H1 (cell line): Measurements from ENCODE around the gene CENPP. TPM values are rescaled to one million over a fixed set of nuclear protein-coding genes. Genes with fewer than 3 reads are reported as not detected.

ENCODE experiments used
- CTCF ChIA-PET: fragments of 300-600 bp; sonication (Branson Sonifier 250); formaldehyde crosslinking; loops from one replicate; lab custom pipeline; 2021; ENCODE audit not compliant: partially characterized antibody; lab: Charles Lee
- POLR2A ChIA-PET: fragments of 300-600 bp; sonication (Branson Sonifier 250); formaldehyde crosslinking; loops from one replicate; lab custom pipeline; 2021; ENCODE audit warnings: inconsistent platforms; ENCODE audit not compliant: partially characterized antibody; lab: Charles Lee
- DNase-seq, 2 experiments: peaks; one replicate each; pipeline versions ENCODE4 v3.0.0 to v3.0.0-alpha.2; 2010 to 2022; ENCODE audit warnings: low spot score in 2 of 2, low read depth in 1 of 2, mixed read lengths in 1 of 2
- FAIRE-seq: peaks from 2 replicates; lab custom pipeline; 2011; peaks lifted over from hg19 to GRCh38; lab: Jason Lieb, UNC
- H2AFZ ChIP-seq: 2 replicates; pipeline ENCODE4 v1.8.1; 2012; ENCODE audit warnings: low read length, inconsistent platforms
- H2AK5ac ChIP-seq: 2 replicates; pipeline ENCODE4 v1.6.1; 2013; ENCODE audit warnings: low read depth, low read length
- H2BK120ac ChIP-seq: replicated peaks from 2 replicates; pipeline ENCODE3; 2013; ENCODE audit warnings: low read depth, low read length, inconsistent platforms
- H2BK12ac ChIP-seq: 2 replicates; pipeline ENCODE4 v1.6.1; 2013; ENCODE audit warnings: low read depth, low read length
- H2BK15ac ChIP-seq: 2 replicates; pipeline ENCODE4 v1.6.1; 2013; ENCODE audit warnings: low read length
- H2BK20ac ChIP-seq: 2 replicates; pipeline ENCODE4 v1.6.1; 2013; ENCODE audit warnings: low read length
- H2BK5ac ChIP-seq: 2 replicates; pipeline ENCODE4 v1.6.1; 2013; ENCODE audit warnings: low read depth, low read length
- H3K14ac ChIP-seq: 2 replicates; pipeline ENCODE4 v1.6.1; 2013; ENCODE audit warnings: inconsistent platforms; ENCODE audit not compliant: insufficient read length
- H3K18ac ChIP-seq: 2 replicates; pipeline ENCODE4 v1.6.1; 2013; ENCODE audit warnings: low read length; ENCODE audit errors: extremely low read depth
- H3K23ac ChIP-seq: 2 replicates; pipeline ENCODE4 v1.6.1; 2013; ENCODE audit warnings: inconsistent platforms; ENCODE audit not compliant: insufficient read length
- H3K23me2 ChIP-seq: 2 replicates; pipeline ENCODE4 v1.6.1; 2013; ENCODE audit warnings: low read depth, low read length
- H3K27ac ChIP-seq: 2 replicates; pipeline ENCODE4 v1.6.1; 2011; ENCODE audit warnings: low read depth, low read length, inconsistent platforms
- H3K27me3 ChIP-seq, 4 experiments: replicated peaks in 1 of 4; 1 replicate in 1 of 4; 2 replicates in 3 of 4; pipeline versions ENCODE4 v1.6.1 to v1.8.1; 2011 to 2013; ENCODE audit warnings: low read length in 3 of 4, mild to moderate bottlenecking in 3 of 4, inconsistent platforms in 2 of 4, mixed read lengths in 2 of 4, moderate library complexity in 1 of 4; ENCODE audit not compliant: control insufficient read depth in 3 of 4, insufficient read depth in 3 of 4; ENCODE audit errors: extremely low read depth in 1 of 4
- H3K36me3 ChIP-seq, 4 experiments: 2 replicates each; pipeline versions ENCODE4 v1.6.1 to v1.8.1; 2011 to 2013; ENCODE audit warnings: mild to moderate bottlenecking in 4 of 4, low read length in 3 of 4, moderate library complexity in 2 of 4, control low read depth in 1 of 4, inconsistent platforms in 1 of 4; ENCODE audit not compliant: insufficient read depth in 4 of 4, control insufficient read depth in 2 of 4
- H3K4ac ChIP-seq: replicated peaks from 2 replicates; pipeline ENCODE3; 2013; ENCODE audit warnings: low read length, low read depth, mixed read lengths, inconsistent platforms; ENCODE audit not compliant: insufficient read length
- H3K4me1 ChIP-seq, 4 experiments: replicated peaks in 1 of 4; 1 replicate in 1 of 4; 2 replicates in 3 of 4; pipeline versions ENCODE4 v1.6.1 to v1.8.1; 2011 to 2013; ENCODE audit warnings: low read length in 3 of 4, inconsistent platforms in 2 of 4, mixed read lengths in 1 of 4; ENCODE audit not compliant: insufficient read depth in 4 of 4, control insufficient read depth in 3 of 4
- H3K4me2 ChIP-seq, 2 experiments: 2 replicates each; pipeline versions ENCODE4 v1.6.1 to v1.8.1; 2011 to 2013; ENCODE audit warnings: low read depth in 2 of 2, low read length in 2 of 2, control low read depth in 1 of 2, inconsistent platforms in 1 of 2, mild to moderate bottlenecking in 1 of 2; ENCODE audit not compliant: insufficient read depth in 1 of 2
- H3K4me3 ChIP-seq, 4 experiments: fragments of 200-600, 300-600 bp in 1 of 4; sonication (generic), shearing (Covaris generic), sonication (Bioruptor Twin) in 1 of 4; 2 replicates each; pipeline versions ENCODE4 v1.5.1 to v1.8.1; 2011 to 2016; ENCODE audit warnings: low read length in 4 of 4, low read depth in 3 of 4, control low read depth in 2 of 4, inconsistent platforms in 2 of 4, mild to moderate bottlenecking in 2 of 4, mixed read lengths in 1 of 4, moderate library complexity in 1 of 4; ENCODE audit not compliant: insufficient read depth in 2 of 4; ENCODE audit errors: extremely low read depth in 1 of 4
- H3K56ac ChIP-seq: replicated peaks from 2 replicates; pipeline ENCODE3; 2013; ENCODE audit warnings: low read depth, mild to moderate bottlenecking, mixed read lengths, low read length, inconsistent platforms; ENCODE audit not compliant: insufficient read length
- H3K79me1 ChIP-seq: 2 replicates; pipeline ENCODE4 v1.6.1; 2013; ENCODE audit warnings: low read depth, low read length, control low read depth
- H3K79me2 ChIP-seq, 2 experiments: 2 replicates each; pipeline versions ENCODE4 v1.6.1 to v1.8.1; 2012 to 2013; ENCODE audit warnings: low read length in 2 of 2, mild to moderate bottlenecking in 2 of 2, inconsistent platforms in 1 of 2; ENCODE audit not compliant: insufficient read depth in 2 of 2, control insufficient read depth in 1 of 2
- H3K9ac ChIP-seq, 4 experiments: replicated peaks in 1 of 4; 1 replicate in 1 of 4; 2 replicates in 3 of 4; pipeline versions ENCODE4 v1.6.1 to v1.8.1; 2011 to 2013; ENCODE audit warnings: low read depth in 3 of 4, low read length in 3 of 4, control low read depth in 2 of 4, mild to moderate bottlenecking in 2 of 4, moderate library complexity in 2 of 4, inconsistent platforms in 1 of 4; ENCODE audit errors: extremely low read depth in 1 of 4
- H3K9me3 ChIP-seq, 2 experiments: 2 replicates each; pipeline versions ENCODE4 v1.6.1 to v1.8.1; 2012 to 2013; ENCODE audit warnings: mild to moderate bottlenecking in 2 of 2, moderate library complexity in 2 of 2, control low read depth in 1 of 2, inconsistent platforms in 1 of 2, low read depth in 1 of 2, low read length in 1 of 2, mixed read lengths in 1 of 2; ENCODE audit not compliant: insufficient read depth in 2 of 2
- H4K20me1 ChIP-seq, 2 experiments: replicated peaks in 1 of 2; 2 replicates each; pipeline versions ENCODE3 to v1.8.1; 2011 to 2013; ENCODE audit warnings: inconsistent platforms in 2 of 2, low read length in 2 of 2, mild to moderate bottlenecking in 1 of 2; ENCODE audit not compliant: insufficient read depth in 2 of 2, control insufficient read depth in 1 of 2
- H4K5ac ChIP-seq: 2 replicates; pipeline ENCODE4 v1.6.1; 2013; ENCODE audit warnings: low read length, low read depth, mixed read lengths, inconsistent platforms; ENCODE audit not compliant: insufficient read length
- H4K8ac ChIP-seq: 2 replicates; pipeline ENCODE4 v1.8.0; 2013; ENCODE audit warnings: mild to moderate bottlenecking, moderate library complexity, low read length, inconsistent platforms; ENCODE audit not compliant: insufficient read depth; ENCODE audit errors: extremely low read depth
- H4K91ac ChIP-seq: replicated peaks from 2 replicates; pipeline ENCODE3; 2013; ENCODE audit warnings: low read length, mixed read lengths, inconsistent platforms; ENCODE audit not compliant: insufficient read length
- BRCA1 ChIP-seq: IDR thresholded peaks from 2 replicates; pipeline ENCODE4 v1.6.1; 2012; ENCODE audit warnings: low read depth, low read length, improper control_type of control experiment
- CREB1 ChIP-seq: IDR thresholded peaks from 2 replicates; pipeline ENCODE4 v1.6.1; 2012; ENCODE audit warnings: inconsistent platforms
- CTBP2 ChIP-seq: IDR thresholded peaks from 2 replicates; pipeline ENCODE4 v1.7.0; 2011; ENCODE audit warnings: borderline replicate concordance, mild to moderate bottlenecking, moderate library complexity, mixed read lengths, low read length; ENCODE audit not compliant: insufficient read depth, insufficient read length
- HDAC2 ChIP-seq, 2 experiments: fragments of 300-600 bp in 1 of 2; sonication (generic) in 1 of 2; IDR thresholded peaks; 2 replicates each; pipeline ENCODE4 v1.6.1; 2011 to 2012; ENCODE audit warnings: low read depth in 2 of 2, low read length in 2 of 2, mild to moderate bottlenecking in 2 of 2, moderate library complexity in 2 of 2, borderline replicate concordance in 1 of 2, inconsistent platforms in 1 of 2
- PHF8 ChIP-seq: fragments of 200-600 bp; sonication (generic); conservative IDR thresholded peaks from 2 replicates; pipeline ENCODE4 v1.7.1; 2012; ENCODE audit warnings: low read depth, mild to moderate bottlenecking, inconsistent platforms, low read length, moderate library complexity
- POLR2A ChIP-seq, 2 experiments: IDR thresholded peaks; 1 replicate in 1 of 2; 2 replicates in 1 of 2; pipeline ENCODE4 v1.6.1; 2011; ENCODE audit warnings: low read depth in 2 of 2, low read length in 2 of 2, mild to moderate bottlenecking in 2 of 2; ENCODE audit errors: control extremely low read depth in 1 of 2
- RAD21 ChIP-seq, 2 experiments: IDR thresholded peaks in 1 of 2; conservative IDR thresholded peaks in 1 of 2; 2 replicates each; pipeline ENCODE4 v1.6.1; 2011; ENCODE audit warnings: low read depth in 2 of 2, low read length in 2 of 2, improper control_type of control experiment in 1 of 2, inconsistent platforms in 1 of 2, mild to moderate bottlenecking in 1 of 2, moderate library complexity in 1 of 2
- RBBP5 ChIP-seq: IDR thresholded peaks from 2 replicates; pipeline ENCODE4 v1.7.1; 2012; ENCODE audit warnings: low read depth, mild to moderate bottlenecking, inconsistent platforms, low read length, moderate library complexity, borderline replicate concordance
- RNF2 ChIP-seq: fragments of 200-900, 300-1000 bp; sonication (generic); IDR thresholded peaks from 2 replicates; pipeline ENCODE4 v1.7.1; 2016; ENCODE audit warnings: borderline replicate concordance, low read depth, mild to moderate bottlenecking, antibody characterized with exemption, low read length; ENCODE audit not compliant: poor library complexity, severe bottlenecking; ENCODE audit errors: missing control alignments
- whole genome bisulfite sequencing, 2 experiments: shearing (Covaris generic) in 1 of 2; methylation state at CpG; one replicate each; pipeline versions ENCODE4 v1.1.6 to v1.1.7; 2013 to 2015; ENCODE audit warnings: low lambda C conversion rate in 2 of 2, mixed read lengths in 2 of 2, inconsistent platforms in 1 of 2, low coverage in 1 of 2, missing lambda C conversion rate in 1 of 2; ENCODE audit not compliant: insufficient replicate concordance in 2 of 2, insufficient coverage in 1 of 2, insufficient read length in 1 of 2; ENCODE audit errors: extremely low coverage in 1 of 2, missing lambda C conversion rate in 1 of 2; 5-methylcytosine and 5-hydroxymethylcytosine counted together
- polyA plus RNA-seq, 7 experiments: library from polyadenylated mRNA; depleted of rRNA in 3 of 7; stranded (reverse) in 5 of 7; unstranded in 2 of 7; fragments of >200 nt in 5 of 7; fragments of 200-250 nt in 2 of 7; gene quantifications; 1 replicate in 5 of 7; 2 replicates in 1 of 7; 4 replicates in 1 of 7; pipeline versions ENCODE4 v1.2.1 to v1.2.3, GENCODE V29; 2011 to 2013; ENCODE audit warnings: missing spikeins in 2 of 7, mixed read lengths in 2 of 7
- total RNA-seq: library from RNA; stranded (reverse); fragmentation: NEBNext Ultra II Directional; extraction: Animal tissue kit (Norgen Biotek cat#: 25700); gene quantifications from 2 replicates; pipeline ENCODE4 v1.2.1, GENCODE V29; 2021
- TF ChIP-seq, protein P1 (sequence below): IDR thresholded peaks from 2 replicates; pipeline ENCODE4 v1.6.1; 2012; ENCODE audit warnings: inconsistent platforms

Gene CENPP
- total and polyA plus RNA-seq, 2 of the 8 experiments (the other 6 are each of a cell fraction or from before 2014, with no cell fraction given), result 2.7 to 10.8 TPM

DNA sequence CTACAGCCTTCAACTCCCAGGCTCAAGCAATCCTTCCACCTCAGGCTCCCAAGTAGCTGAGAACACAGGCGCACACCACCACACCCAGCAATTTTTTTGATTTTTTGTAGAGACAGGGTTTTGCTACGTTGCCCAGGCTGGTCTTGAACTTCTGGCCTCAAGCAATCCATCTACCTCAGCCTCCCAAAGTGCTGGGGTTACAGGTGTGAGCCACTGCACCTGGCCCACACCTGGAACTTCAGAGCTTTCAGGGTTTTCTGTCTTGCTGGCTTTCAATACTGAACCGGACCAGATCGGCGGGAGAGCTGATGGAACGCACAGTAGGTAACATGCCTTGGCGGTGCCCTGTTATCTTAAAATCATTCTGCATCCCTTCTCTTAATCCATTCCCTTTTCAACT is 313.4 kb downstream of the CENPP start:
- H3K9me3 ChIP-seq, result no peaks in the 10 kb centered on the region
- H2BK5ac ChIP-seq, result no peak overlapping the region
- H3K27me3 ChIP-seq, result no peaks in the 10 kb centered on the region
- ChIA-PET CTCF (interaction anchor here (1.2 to 1.5 kb wide), 2 partner anchors 137 to 912 kb away, joined by 3 read pairs; no protein-coding TSS in a partner anchor), POLR2A (no interaction called here)
- 93% methylated on average over 7 of the region's 7 CpGs; no CpG with 5 or more reads in 1 of the 2 experiments for WGBS, 2 experiments
- H2AFZ ChIP-seq, result no peak overlapping the region
- no peak overlapping the region for H3K18ac ChIP-seq
- H2BK15ac ChIP-seq, result no peak overlapping the region
- H3K4me2 ChIP-seq, result no peak overlapping the region
- no peak overlapping the region for H4K5ac ChIP-seq
- H3K56ac ChIP-seq, result no peak overlapping the region
- peaks cover 0 to 3% of the 10 kb centered on the region in 2 experiments for H4K20me1 ChIP-seq
- no peak overlapping the region for H4K8ac ChIP-seq
- no peak overlapping the region for H2AK5ac ChIP-seq
- no peak overlapping the region for H3K9ac ChIP-seq
- TF ChIP-seq POLR2A (IDR thresholded peaks at IDR 0.05; ENCODE audit: control extremely low read depth in 1 of 2, low read depth in 2 of 2, low read length in 2 of 2) (no peak), RAD21 (IDR thresholded peaks at IDR 0.05 in 1 of 2, conservative IDR thresholded peaks at IDR 0.05 in 1 of 2; ENCODE audit: low read depth in 2 of 2, low read length in 2 of 2) (no peak), HDAC2 (IDR thresholded peaks at IDR 0.05; ENCODE audit: borderline replicate concordance in 1 of 2, low read depth in 2 of 2, low read length in 2 of 2) (no peak), CREB1 (no peak), BRCA1 (no peak), RBBP5 (no peak), RNF2 (no peak), PHF8 (no peak), CTBP2 (no peak)
- TF ChIP-seq, protein P1, sequence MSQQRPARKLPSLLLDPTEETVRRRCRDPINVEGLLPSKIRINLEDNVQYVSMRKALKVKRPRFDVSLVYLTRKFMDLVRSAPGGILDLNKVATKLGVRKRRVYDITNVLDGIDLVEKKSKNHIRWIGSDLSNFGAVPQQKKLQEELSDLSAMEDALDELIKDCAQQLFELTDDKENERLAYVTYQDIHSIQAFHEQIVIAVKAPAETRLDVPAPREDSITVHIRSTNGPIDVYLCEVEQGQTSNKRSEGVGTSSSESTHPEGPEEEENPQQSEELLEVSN, result no peak
- no peak for DNase-seq
- no peak overlapping the region for H2BK12ac ChIP-seq
- H3K4me1 ChIP-seq, result no peaks in the 10 kb centered on the region
- no peak overlapping the region for H3K27ac ChIP-seq
- no peak overlapping the region for H3K4me3 ChIP-seq
- no peak overlapping the region for H3K4ac ChIP-seq
- peaks cover 4% of the 10 kb centered on the region; the same call in 1 of the 2 replicates for H3K79me1 ChIP-seq
- no peaks in the 10 kb centered on the region for H3K79me2 ChIP-seq
- H3K23me2 ChIP-seq, result no peaks in the 10 kb centered on the region
- no peak overlapping the region for H3K23ac ChIP-seq
- peaks cover 2 to 17% (median 11%) of the 10 kb centered on the region in 4 experiments; a peak in 5 of 8 replicates for H3K36me3 ChIP-seq
- H2BK120ac ChIP-seq, result no peak overlapping the region
- no peak overlapping the region for H3K14ac ChIP-seq
- H4K91ac ChIP-seq, result no peak overlapping the region
- H2BK20ac ChIP-seq, result no peak overlapping the region
- no peak for FAIRE-seq
